GM21360 (cell line): ENCODE results near the gene EFCAB12.

ENCODE experiments used
- ATAC-seq: cut with Tn5 transposase; IDR thresholded peaks from one replicate; pipeline ENCODE4 v1.9.1; 2021; ENCODE audit warnings: mild to moderate bottlenecking, moderate library complexity; ENCODE audit not compliant: unreplicated experiment

The EFCAB12 gene

DNA sequence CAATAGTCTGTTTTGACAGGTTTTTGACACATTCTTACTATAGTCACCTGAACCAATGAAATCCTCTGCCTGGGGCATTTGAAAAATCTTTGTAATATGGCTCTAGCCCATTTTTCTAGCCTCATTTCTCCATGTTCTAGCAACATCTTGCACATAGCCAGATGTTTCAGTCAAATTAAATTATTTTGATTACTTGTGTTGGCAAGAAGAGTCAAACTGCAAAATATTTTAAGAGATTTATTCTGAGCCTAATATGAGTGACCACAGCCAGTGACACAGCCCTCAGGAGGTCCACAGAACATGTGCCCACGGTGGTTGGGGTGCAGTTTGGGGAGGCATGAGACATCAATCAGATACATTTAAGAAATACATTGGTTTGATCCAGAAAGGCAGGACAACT is 18.5 kb upstream of the EFCAB12 start:
- no peak for ATAC-seq

DNA sequence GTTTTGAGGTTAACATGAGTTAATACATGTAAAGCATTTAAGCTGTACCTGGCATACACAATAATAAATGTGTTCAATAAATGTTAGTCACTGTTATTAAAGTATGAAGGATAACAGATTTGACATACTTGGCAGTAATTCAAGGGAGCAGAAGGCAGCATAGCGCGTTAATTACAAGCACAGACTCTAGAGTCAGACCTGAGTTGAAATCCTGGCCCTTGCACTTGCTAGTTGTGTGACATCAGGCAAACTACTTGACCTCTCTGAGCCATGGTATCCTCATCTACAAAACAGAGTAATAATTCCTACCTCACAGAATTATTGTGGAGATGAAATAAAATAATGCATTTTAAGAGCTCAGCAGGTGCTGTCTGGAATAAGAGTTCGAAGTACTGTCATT is 17.0 kb upstream of the EFCAB12 start:
- no peak for ATAC-seq

GRCh38 chr3:129442947-129443346 is 14.5 kb upstream of the EFCAB12 start:
- no peak for ATAC-seq

- ATAC-seq = no peak
Observed at GRCh38 chr3:129442486-129442885, 14.1 kb upstream of the EFCAB12 start.

GRCh38 chr3:129441782-129442181 is 13.3 kb upstream of the EFCAB12 start:
- no peak for ATAC-seq

GRCh38 chr3:129441215-129441614 is 12.8 kb upstream of the EFCAB12 start:
- no peak for ATAC-seq

GRCh38 chr3:129440618-129441190 is 12.3 kb upstream of the EFCAB12 start:
- ATAC-seq = no peak

- ATAC-seq = peak; percentile 80
Observed at GRCh38 chr3:129439817-129440617, 11.6 kb upstream of the EFCAB12 start, which contains the start of the genes IFT122 and MBD4. Gene IFT122, plus strand, starts transcription at chr3:129440224. Its CDS starts 107 bp downstream, at chr3:129440331. Gene MBD4, minus strand, starts transcription at chr3:129439948. Its CDS starts 115 bp downstream, at chr3:129439833.

- no peak for ATAC-seq
Observed at GRCh38 chr3:129439226-129439816, 10.9 kb upstream of the EFCAB12 start.

GRCh38 chr3:129435367-129435766 is 6.9 kb upstream of the EFCAB12 start:
- no peak for ATAC-seq

- ATAC-seq = no peak
Observed at GRCh38 chr3:129434140-129434539, 5.7 kb upstream of the EFCAB12 start.

DNA sequence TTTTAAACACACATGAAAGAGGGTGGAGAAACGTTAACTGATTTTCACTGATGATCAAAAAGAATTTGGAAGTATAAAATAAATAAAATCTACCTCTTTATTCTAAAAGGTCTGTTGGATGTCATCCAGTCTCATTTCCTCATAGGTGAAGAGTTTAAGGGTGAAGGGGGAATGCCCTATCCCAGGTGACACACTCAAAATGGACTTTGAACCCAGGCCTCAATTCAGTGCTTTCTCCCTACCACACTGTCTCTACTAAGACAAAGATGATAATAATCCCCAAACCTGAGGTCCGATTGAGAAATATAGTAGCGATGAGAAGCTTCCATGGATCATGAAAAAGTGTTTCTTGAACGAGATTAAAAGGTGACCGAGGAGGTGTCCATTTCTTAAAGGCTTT is 5.1 kb upstream of the EFCAB12 start:
- ATAC-seq = no peak

GRCh38 chr3:129432671-129433070 is 4.2 kb upstream of the EFCAB12 start:
- no peak for ATAC-seq

GRCh38 chr3:129432036-129432435 is 3.6 kb upstream of the EFCAB12 start:
- no peak for ATAC-seq

- ATAC-seq = no peak
Observed at GRCh38 chr3:129429602-129430001, 1.2 kb upstream of the EFCAB12 start.

GRCh38 chr3:129429080-129429451 is 630 bp upstream of the EFCAB12 start:
- ATAC-seq = no peak

GRCh38 chr3:129428007-129428375 is 445 bp downstream of the EFCAB12 start:
- no peak for ATAC-seq

DNA sequence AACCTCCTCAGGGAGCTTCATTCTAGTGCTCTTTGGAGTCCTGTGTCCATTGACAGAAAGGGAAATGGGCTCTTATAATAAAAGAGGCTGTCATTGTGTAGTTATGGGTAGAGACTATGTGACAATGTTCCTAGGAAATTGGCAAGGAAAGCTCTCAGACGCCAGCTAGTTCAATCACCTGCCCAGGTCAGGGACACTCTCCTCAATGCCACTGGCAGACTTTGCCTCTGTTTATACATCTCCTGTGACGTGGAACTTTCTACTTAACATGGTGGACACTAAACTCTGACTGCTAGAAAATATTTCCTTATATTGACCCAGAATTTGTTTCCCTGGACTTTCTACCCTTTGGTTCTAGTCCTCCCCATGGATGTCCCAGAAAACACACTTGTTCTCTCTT is 2.8 kb downstream of the EFCAB12 start:
- no peak for ATAC-seq

- ATAC-seq = no peak
Observed at GRCh38 chr3:129425213-129425612, 3.2 kb downstream of the EFCAB12 start.

GRCh38 chr3:129424185-129424841 is 4.1 kb downstream of the EFCAB12 start:
- peak; percentile 67 for ATAC-seq

- ATAC-seq = no peak
Observed at GRCh38 chr3:129422897-129423296, 5.5 kb downstream of the EFCAB12 start.
